ENCODE measurements around the gene WARS2.

GRCh38 chr1:119081267-119081666, 59.2 kb downstream of the WARS2 start:
- TF ChIP-seq CTCF (IDR thresholded peaks at IDR 0.05) (no peak), EP300 (IDR thresholded peaks at IDR 0.05) (no peak)
